ENCODE data around the gene NGEF. TPM values are rescaled to one million over a fixed set of nuclear protein-coding genes. Genes with fewer than 3 reads are reported as not detected.

NGEF gene
- total RNA-seq, 3 donors from 2014 or later, result 1.6 to 6.3 TPM; not detected in 1

DNA sequence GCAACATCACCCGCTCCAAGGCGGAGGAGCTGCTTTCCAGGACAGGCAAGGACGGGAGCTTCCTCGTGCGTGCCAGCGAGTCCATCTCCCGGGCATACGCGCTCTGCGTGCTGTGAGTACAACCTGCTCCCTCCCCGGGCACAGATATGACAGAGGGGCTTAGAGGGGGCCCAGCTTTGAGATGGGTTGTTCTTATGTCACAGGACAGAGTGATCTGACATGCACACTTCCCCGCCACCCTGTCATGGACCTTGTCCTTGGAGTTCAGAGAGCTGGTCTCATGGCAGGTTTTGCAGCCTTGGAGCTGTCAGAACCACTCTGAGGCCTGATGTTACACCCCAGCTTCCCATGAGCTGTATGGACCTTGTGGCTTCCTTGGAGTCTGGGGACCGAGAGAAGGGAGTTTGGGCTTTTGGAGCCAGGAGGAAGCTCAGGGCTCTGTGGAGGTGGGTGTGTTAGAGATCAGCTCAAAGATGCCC is 47.5 kb upstream of the NGEF start:
- TF ChIP-seq CTCF (IDR thresholded peaks at IDR 0.05), result no peak
- no peak for TF ChIP-seq POLR2A (IDR thresholded peaks at IDR 0.05)
- TF ChIP-seq POLR2AphosphoS5 (IDR thresholded peaks at IDR 0.05), result no peak
- Histone ChIP-seq H3K4me1 (no peaks in the 10 kb centered on the region), H3K27me3 (no peaks in the 10 kb centered on the region), H3K9me3 (no peaks in the 10 kb centered on the region), H3K4me3 (peak overlapping the region; percentile 41 to 61 (median 46)), H3K27ac (peak overlapping the region; percentile 68 to 85), H3K36me3 (no peaks in the 10 kb centered on the region)
- DNase-seq (ENCODE audit: low spot score in 2 of 2), result no peak
- intact Hi-C loops (cut with DNase I; ENCODE audit: low total_unique reads), result no loop called here

GRCh38 chr2:233059797-233060500 is 46.9 kb upstream of the NGEF start, which contains the start of gene INPP5D:
INPP5D (plus strand) TSS chr2:233060342; CDS start chr2:233060479, 137 bp downstream.
- peak in 1 of 2 donors; percentile 48 for DNase-seq (ENCODE audit: low spot score in 2 of 2)
- no peaks in the 10 kb centered on the region for H3K36me3 ChIP-seq
- H3K9me3 ChIP-seq, result no peaks in the 10 kb centered on the region
- TF ChIP-seq POLR2A (IDR thresholded peaks at IDR 0.05) (no peak), POLR2AphosphoS5 (IDR thresholded peaks at IDR 0.05) (no peak), CTCF (IDR thresholded peaks at IDR 0.05) (no peak)
- peak within 1 kb of the TSS; percentile 68 to 85 for H3K27ac ChIP-seq
- intact Hi-C loops (cut with DNase I; ENCODE audit: low total_unique reads), result no loop called here
- H3K4me3 ChIP-seq, result peak within 1 kb of the TSS; percentile 41 to 61 (median 46)
- no peaks in the 10 kb centered on the region for H3K4me1 ChIP-seq
- H3K27me3 ChIP-seq, result no peaks in the 10 kb centered on the region

DNA sequence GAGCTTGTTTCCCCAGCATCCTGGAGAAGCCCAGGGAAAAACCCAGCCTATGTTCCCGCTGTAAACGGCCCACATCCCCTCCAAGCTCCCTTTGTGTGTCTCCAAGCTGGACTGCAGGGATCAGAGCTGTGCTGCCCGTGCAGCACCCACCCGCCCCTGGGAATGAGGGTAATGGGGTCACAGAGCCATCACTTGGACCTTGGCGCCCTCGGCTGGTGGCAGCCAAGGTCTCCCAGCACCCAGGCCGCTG is 46.4 kb upstream of the NGEF start:
- intact Hi-C loops (cut with DNase I; ENCODE audit: low total_unique reads), result no loop called here
- Histone ChIP-seq H3K4me3 (peak overlapping the region in 1 of 3 donors; percentile 61), H3K36me3 (no peaks in the 10 kb centered on the region), H3K4me1 (no peaks in the 10 kb centered on the region), H3K27me3 (no peaks in the 10 kb centered on the region), H3K9me3 (no peaks in the 10 kb centered on the region), H3K27ac (peak overlapping the region; percentile 68 to 85)
- DNase-seq (ENCODE audit: low spot score in 2 of 2), result peak in 1 of 2 donors; percentile 39
- TF ChIP-seq POLR2AphosphoS5 (IDR thresholded peaks at IDR 0.05) (no peak), CTCF (IDR thresholded peaks at IDR 0.05) (no peak), POLR2A (IDR thresholded peaks at IDR 0.05) (no peak)

DNA sequence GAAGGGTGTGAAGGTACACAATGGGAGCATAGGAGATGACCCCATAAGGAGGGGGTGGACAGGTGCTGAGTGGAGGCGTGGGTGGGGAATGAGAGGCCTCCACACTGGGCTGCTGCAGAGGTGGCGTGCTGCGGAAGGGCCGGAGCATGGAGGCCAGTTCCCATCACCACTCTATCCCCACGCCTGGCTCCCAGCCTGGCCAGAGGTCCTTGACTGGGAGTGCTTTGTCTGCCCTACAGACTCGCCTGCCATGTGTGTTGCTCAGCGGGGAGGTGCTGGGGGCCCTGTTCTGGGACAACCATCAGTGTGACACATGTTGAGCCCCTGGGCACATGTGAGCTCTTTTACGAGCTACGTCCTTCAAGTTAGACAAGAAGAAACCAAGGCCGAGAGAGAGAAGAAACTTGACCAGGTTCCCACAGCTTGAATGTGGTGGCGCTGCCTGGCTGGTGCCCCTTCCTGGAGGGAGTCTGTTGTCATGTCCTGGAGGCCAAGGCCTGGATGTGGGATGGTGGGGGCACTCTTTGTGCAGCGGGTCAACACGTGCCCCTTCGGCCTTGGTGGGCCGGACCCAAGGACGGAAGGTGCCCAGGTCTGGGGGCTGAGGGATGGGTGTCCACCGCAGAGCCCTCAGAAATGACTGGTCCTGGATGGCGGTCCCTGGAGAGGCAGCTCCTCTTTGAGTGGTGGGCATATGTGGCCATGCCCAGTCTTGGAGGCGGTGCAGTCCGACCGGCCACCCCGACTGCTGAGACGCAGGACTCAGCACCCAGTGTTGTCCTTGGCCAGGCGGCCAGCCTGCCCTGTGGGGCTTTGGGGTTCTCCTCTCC is 45.9 kb upstream of the NGEF start:
- intact Hi-C loops (cut with DNase I; ENCODE audit: low total_unique reads), result no loop called here
- Histone ChIP-seq H3K4me1 (no peaks in the 10 kb centered on the region), H3K4me3 (no peak overlapping the region), H3K9me3 (no peaks in the 10 kb centered on the region), H3K27ac (peak overlapping the region in 1 of 2 donors; percentile 85), H3K27me3 (no peaks in the 10 kb centered on the region), H3K36me3 (no peaks in the 10 kb centered on the region)
- no peak for TF ChIP-seq POLR2A (IDR thresholded peaks at IDR 0.05)
- TF ChIP-seq CTCF (IDR thresholded peaks at IDR 0.05), result no peak
- no peak for TF ChIP-seq POLR2AphosphoS5 (IDR thresholded peaks at IDR 0.05)
- peak in 1 of 2 donors; percentile 33 for DNase-seq (ENCODE audit: low spot score in 2 of 2)
